GM20000 (cell line): ENCODE data around the gene MAP3K5.
"Not testable (repeated sequence)": the region's sequence is repeated elsewhere in the genome, so short reads cannot be mapped to it uniquely, and the experiment has no call there.

Source experiments
- DNase-seq: peaks from one replicate; pipeline ENCODE4 v3.0.0; 2012; ENCODE audit warnings: low spot score
- CTCF ChIP-seq: IDR thresholded peaks from 2 replicates; pipeline ENCODE4 v1.5.1; 2012; ENCODE audit warnings: mild to moderate bottlenecking, control low read depth; ENCODE audit errors: extremely low read depth, missing control alignments

The MAP3K5 gene

GRCh38 chr6:136592930-136593673 lies 199.2 kb downstream of the MAP3K5 start:
- TF ChIP-seq CTCF, result no peak
- DNase-seq, result no peak

- no peak for DNase-seq
- TF ChIP-seq CTCF, result no peak
Measured at GRCh38 chr6:136591617-136592016, 200.7 kb downstream of the MAP3K5 start.

- not testable (repeated sequence) for DNase-seq
Measured at GRCh38 chr6:136590846-136591245, 201.4 kb downstream of the MAP3K5 start.

- DNase-seq, result no peak
- TF ChIP-seq CTCF, result no peak
Measured at GRCh38 chr6:136587527-136587926, 204.8 kb downstream of the MAP3K5 start.

- TF ChIP-seq CTCF, result no peak
- no peak for DNase-seq
Measured at GRCh38 chr6:136586295-136586694, 206.0 kb downstream of the MAP3K5 start.

- DNase-seq, result not testable (repeated sequence)
Measured at GRCh38 chr6:136585523-136585922, 206.8 kb downstream of the MAP3K5 start.

GRCh38 chr6:136584290-136584689 lies 208.0 kb downstream of the MAP3K5 start:
- DNase-seq, result not testable (repeated sequence)

- DNase-seq, result no peak
- no peak for TF ChIP-seq CTCF
Measured at GRCh38 chr6:136582711-136583471, 209.4 kb downstream of the MAP3K5 start.

GRCh38 chr6:136579800-136580199 lies 212.5 kb downstream of the MAP3K5 start:
- no peak for TF ChIP-seq CTCF
- no peak for DNase-seq
